ENCODE results near the gene GOLGA6L10. TPM values are rescaled to one million over a fixed set of nuclear protein-coding genes. Genes with fewer than 3 reads are reported as not detected.
"Not testable (repeated sequence)": the region's sequence is repeated elsewhere in the genome, so short reads cannot be mapped to it uniquely, and the experiment has no call there.

GOLGA6L10 gene
- total RNA-seq, 1 donor from 2014 or later = 3.6 TPM

GRCh38 chr15:82312586-82313349 is 36.5 kb downstream of the GOLGA6L10 start:
- Mint-ChIP-seq H3K4me3 (no peak overlapping the region), H3K27ac (ENCODE audit: unreplicated experiment) (no peak overlapping the region), H3K9me3 (peaks cover 4% of the 10 kb centered on the region), H3K4me1 (no peaks in the 10 kb centered on the region), H3K36me3 (ENCODE audit: low read depth) (no peaks in the 10 kb centered on the region), H3K27me3 (ENCODE audit: low read depth) (peaks cover 10% of the 10 kb centered on the region)
- no peak for TF ChIP-seq CTCF (conservative IDR thresholded peaks at IDR 0.05)
- DNase-seq (ENCODE audit: low read depth, low spot score) = no peak

GRCh38 chr15:82311321-82311720 is 38.0 kb downstream of the GOLGA6L10 start:
- not testable (repeated sequence) for H3K36me3 Mint-ChIP-seq (ENCODE audit: low read depth); H3K27ac Mint-ChIP-seq (ENCODE audit: unreplicated experiment); H3K4me1 Mint-ChIP-seq; H3K4me3 Mint-ChIP-seq; H3K9me3 Mint-ChIP-seq; DNase-seq (ENCODE audit: low read depth, low spot score)
- peaks cover 10% of the 10 kb centered on the region for H3K27me3 Mint-ChIP-seq (ENCODE audit: low read depth)

GRCh38 chr15:82309802-82310201 is 39.5 kb downstream of the GOLGA6L10 start:
- no peaks in the 10 kb centered on the region for H3K36me3 Mint-ChIP-seq (ENCODE audit: low read depth)
- TF ChIP-seq CTCF (conservative IDR thresholded peaks at IDR 0.05) = no peak
- peaks cover 4% of the 10 kb centered on the region for H3K9me3 Mint-ChIP-seq
- peaks cover 10% of the 10 kb centered on the region for H3K27me3 Mint-ChIP-seq (ENCODE audit: low read depth)
- H3K4me1 Mint-ChIP-seq = no peaks in the 10 kb centered on the region
- no peak overlapping the region for H3K27ac Mint-ChIP-seq (ENCODE audit: unreplicated experiment)
- no peak overlapping the region for H3K4me3 Mint-ChIP-seq
- no peak for DNase-seq (ENCODE audit: low read depth, low spot score)

- peaks cover 10% of the 10 kb centered on the region for H3K27me3 Mint-ChIP-seq (ENCODE audit: low read depth)
- TF ChIP-seq CTCF (conservative IDR thresholded peaks at IDR 0.05) = no peak
- no peak overlapping the region for H3K27ac Mint-ChIP-seq (ENCODE audit: unreplicated experiment)
- no peaks in the 10 kb centered on the region for H3K4me1 Mint-ChIP-seq
- H3K4me3 Mint-ChIP-seq = no peak overlapping the region
- no peak for DNase-seq (ENCODE audit: low read depth, low spot score)
- no peaks in the 10 kb centered on the region for H3K36me3 Mint-ChIP-seq (ENCODE audit: low read depth)
- H3K9me3 Mint-ChIP-seq = peaks cover 4% of the 10 kb centered on the region
Observed at GRCh38 chr15:82307714-82308081, 41.6 kb downstream of the GOLGA6L10 start.

GRCh38 chr15:82306791-82307713 is 42.2 kb downstream of the GOLGA6L10 start:
- DNase-seq (ENCODE audit: low read depth, low spot score) = no peak
- H3K9me3 Mint-ChIP-seq = peaks cover 4% of the 10 kb centered on the region
- H3K27me3 Mint-ChIP-seq (ENCODE audit: low read depth) = peaks cover 10% of the 10 kb centered on the region
- TF ChIP-seq CTCF (conservative IDR thresholded peaks at IDR 0.05) = no peak
- H3K36me3 Mint-ChIP-seq (ENCODE audit: low read depth) = no peaks in the 10 kb centered on the region
- H3K27ac Mint-ChIP-seq (ENCODE audit: unreplicated experiment) = no peak overlapping the region
- no peak overlapping the region for H3K4me3 Mint-ChIP-seq
- H3K4me1 Mint-ChIP-seq = peaks cover 1% of the 10 kb centered on the region
